Endothelial cell of umbilical vein (primary cell): ENCODE data around the gene SPATS2L. TPM values are rescaled to one million over a fixed set of nuclear protein-coding genes. Genes with fewer than 3 reads are reported as not detected.

ENCODE experiments used
- BruUV-seq: library from RNA; stranded (reverse); fragments of 400-500 nt; replicated peaks from 2 replicates; lab custom pipeline; 2021; lab: Mats Ljungman, UMichigan
- CTCF ChIA-PET: fragments of 300-600, 350-600 bp; sonication (Branson Sonifier 250); formaldehyde crosslinking; loops from one replicate; lab custom pipeline; 2021; ENCODE audit warnings: antibody characterized with exemption, inconsistent platforms; lab: Charles Lee
- POLR2A ChIA-PET: fragments of 300-600, 350-600 bp; sonication (Branson Sonifier 250); formaldehyde crosslinking; loops from one replicate; lab custom pipeline; 2021; ENCODE audit warnings: antibody characterized with exemption, inconsistent platforms; lab: Charles Lee
- DNase-seq: peaks from one replicate; pipeline ENCODE4 v3.0.0-alpha.2; 2011; ENCODE audit warnings: low read depth, low spot score
- FAIRE-seq: peaks from 2 replicates; lab custom pipeline; 2011; peaks lifted over from hg19 to GRCh38; lab: Jason Lieb, UNC
- H2AFZ ChIP-seq: 2 replicates; pipeline ENCODE4 v1.6.0; 2012; ENCODE audit warnings: low read depth, low read length, control low read depth, inconsistent platforms
- H3K27ac ChIP-seq: 2 replicates; pipeline ENCODE4 v1.5.1; 2011; ENCODE audit warnings: low read depth, mild to moderate bottlenecking, control low read depth, low read length, moderate library complexity; ENCODE audit not compliant: insufficient read depth
- H3K27me3 ChIP-seq, 2 experiments: 2 replicates each; pipeline versions ENCODE4 v1.6.0 to v1.6.1; 2011; ENCODE audit warnings: low read length in 2 of 2, mixed read lengths in 1 of 2; ENCODE audit not compliant: control insufficient read depth in 2 of 2, insufficient read depth in 2 of 2
- H3K36me3 ChIP-seq, 2 experiments: 2 replicates in 1 of 2; 3 replicates in 1 of 2; pipeline ENCODE4 v1.5.1; 2011; ENCODE audit warnings: low read length in 2 of 2, mild to moderate bottlenecking in 1 of 2, moderate library complexity in 1 of 2; ENCODE audit not compliant: control insufficient read depth in 2 of 2, insufficient read depth in 2 of 2; ENCODE audit errors: extremely low read depth in 1 of 2
- H3K4me1 ChIP-seq: 3 replicates; pipeline ENCODE4 v1.5.1; 2011; ENCODE audit warnings: mild to moderate bottlenecking, low read length; ENCODE audit not compliant: control insufficient read depth, insufficient read depth; ENCODE audit errors: extremely low read depth
- H3K4me2 ChIP-seq: 2 replicates; pipeline ENCODE4 v1.6.1; 2011; ENCODE audit warnings: low read length, control low read depth, mixed read lengths; ENCODE audit not compliant: insufficient read depth
- H3K4me3 ChIP-seq, 3 experiments: fragments of 200-600 bp in 1 of 3; sonication (generic), shearing (Covaris generic) in 1 of 3; replicated peaks in 1 of 3; 2 replicates each; pipeline ENCODE4 v1.5.1; 2011 to 2016; ENCODE audit warnings: control low read depth in 3 of 3, low read length in 3 of 3, mild to moderate bottlenecking in 2 of 3, inconsistent platforms in 1 of 3, low read depth in 1 of 3, moderate library complexity in 1 of 3; ENCODE audit not compliant: insufficient read depth in 1 of 3
- H3K79me2 ChIP-seq: 2 replicates; pipeline ENCODE4 v1.6.0; 2012; ENCODE audit warnings: low read length, inconsistent platforms; ENCODE audit not compliant: control insufficient read depth, insufficient read depth
- H3K9ac ChIP-seq: replicated peaks from 2 replicates; pipeline ENCODE3; 2011; ENCODE audit warnings: low read length, control low read depth; ENCODE audit not compliant: insufficient read depth; ENCODE audit errors: extremely low read depth
- H3K9me1 ChIP-seq: replicated peaks from 3 replicates; pipeline ENCODE4 v1.6.0; 2011; ENCODE audit warnings: mild to moderate bottlenecking, low read length; ENCODE audit not compliant: control insufficient read depth, insufficient read depth; ENCODE audit errors: extremely low read depth
- H3K9me3 ChIP-seq: replicated peaks from 2 replicates; pipeline ENCODE4 v1.5.1; 2012; ENCODE audit warnings: low read length, inconsistent platforms; ENCODE audit not compliant: control insufficient read depth, insufficient read depth
- H4K20me1 ChIP-seq: replicated peaks from 2 replicates; pipeline ENCODE3; 2011; ENCODE audit warnings: mild to moderate bottlenecking, low read length; ENCODE audit not compliant: control insufficient read depth, insufficient read depth; ENCODE audit errors: extremely low read depth
- EZH2 ChIP-seq: IDR thresholded peaks from 2 replicates; pipeline ENCODE4 v1.6.1; 2012; ENCODE audit warnings: borderline replicate concordance, low read depth, mild to moderate bottlenecking, moderate library complexity, low read length, inconsistent platforms; ENCODE audit not compliant: severe bottlenecking
- FOS ChIP-seq: IDR thresholded peaks from 2 replicates; pipeline ENCODE4 v1.6.1; 2011; ENCODE audit warnings: mild to moderate bottlenecking, low read length, moderate library complexity, borderline replicate concordance; ENCODE audit not compliant: insufficient read depth
- GATA2 ChIP-seq: IDR thresholded peaks from 2 replicates; pipeline ENCODE4 v1.7.0; 2011; ENCODE audit warnings: low read depth, mild to moderate bottlenecking, moderate library complexity, mixed read lengths, low read length; ENCODE audit not compliant: insufficient read length, insufficient read depth
- JUN ChIP-seq: IDR thresholded peaks from 2 replicates; pipeline ENCODE4 v1.6.1; 2011; ENCODE audit warnings: borderline replicate concordance, low read depth; ENCODE audit not compliant: insufficient read length, insufficient read depth
- MYC ChIP-seq: IDR thresholded peaks from one replicate; pipeline ENCODE4 v1.6.1; 2011; ENCODE audit warnings: mild to moderate bottlenecking, low read depth, low read length
- POLR2A ChIP-seq: IDR thresholded peaks from 2 replicates; pipeline ENCODE4 v1.6.1; 2012; ENCODE audit warnings: low read depth, mild to moderate bottlenecking, control low read depth, low read length
- POLR2AphosphoS5 ChIP-seq: IDR thresholded peaks from 2 replicates; pipeline ENCODE4 v1.6.1; 2012; ENCODE audit warnings: low read depth, mild to moderate bottlenecking, control low read depth, low read length, moderate library complexity; ENCODE audit not compliant: insufficient read depth
- dilution Hi-C: fragments of 300-500 bp; cut with MboI; formaldehyde crosslinking; loops from one replicate; pipeline ENCODE4 v1.15.0; 2019; ENCODE audit warnings: low sequenced_read_pairs; ENCODE audit not compliant: extremely low pct_ligation_motif_present
- intact Hi-C: fragments of 100-400 bp; cut with micrococcal nuclease; formaldehyde crosslinking; loops from one replicate; pipeline ENCODE4 v1.10.0; 2022
- polyA plus RNA-seq, 4 experiments: library from polyadenylated mRNA; depleted of rRNA in 3 of 4; stranded (reverse) in 3 of 4; unstranded in 1 of 4; fragments of >200 nt; gene quantifications; 2 replicates each; pipeline versions ENCODE4 v1.2.1 to v1.2.3, GENCODE V29; 2011 to 2012; ENCODE audit warnings: missing spikeins in 1 of 4
- total RNA-seq: library from RNA; stranded (reverse); gene quantifications from 2 replicates; pipeline ENCODE4 v1.2.3, GENCODE V29; 2021
- TF ChIP-seq, protein P1 (sequence below): IDR thresholded peaks from 2 replicates; pipeline ENCODE4 v1.6.1; 2011; ENCODE audit not compliant: insufficient read depth, insufficient read length
- TF ChIP-seq, protein P2 (sequence below), 2 donors: IDR thresholded peaks; 1 replicate in 1 of 2; 2 replicates in 1 of 2; pipeline ENCODE4 v1.5.1; 2011; ENCODE audit warnings: low read length in 2 of 2, mild to moderate bottlenecking in 2 of 2, moderate library complexity in 2 of 2, control low read depth in 1 of 2, inconsistent platforms in 1 of 2, low read depth in 1 of 2; ENCODE audit not compliant: insufficient read depth in 1 of 2; ENCODE audit errors: extremely low read depth in 1 of 2

The SPATS2L gene
- total and polyA plus RNA-seq, 2 donors (not counting 3 experiments of a cell fraction or from before 2014, with no cell fraction given), result 29.1 to 72.9 TPM

DNA sequence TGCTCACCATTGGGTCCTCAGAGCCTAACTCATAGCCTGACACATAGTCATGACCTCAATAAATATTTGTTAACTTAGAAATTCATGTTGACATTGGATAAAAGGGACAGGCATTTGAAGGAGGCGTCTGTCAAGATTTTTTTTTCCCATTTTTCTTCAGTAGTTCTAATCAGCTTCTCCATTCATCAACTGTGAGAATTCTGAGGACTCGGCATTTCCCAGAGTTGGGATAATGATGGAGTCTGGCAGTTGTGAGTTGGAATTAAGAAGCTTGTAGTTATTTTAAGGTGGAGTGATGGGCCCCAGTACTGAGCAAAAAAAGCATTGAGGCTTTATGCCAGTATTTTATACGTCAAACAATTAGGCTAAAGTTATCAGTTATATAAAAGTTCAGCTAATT is 4.6 kb downstream of the SPATS2L start:
- TF ChIP-seq, protein P1, sequence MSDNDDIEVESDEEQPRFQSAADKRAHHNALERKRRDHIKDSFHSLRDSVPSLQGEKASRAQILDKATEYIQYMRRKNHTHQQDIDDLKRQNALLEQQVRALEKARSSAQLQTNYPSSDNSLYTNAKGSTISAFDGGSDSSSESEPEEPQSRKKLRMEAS, result no peak
- TF ChIP-seq JUN, result no peak
- TF ChIP-seq POLR2A, result no peak
- no peak for TF ChIP-seq POLR2AphosphoS5
- TF ChIP-seq GATA2, result no peak
- TF ChIP-seq, protein P2, sequence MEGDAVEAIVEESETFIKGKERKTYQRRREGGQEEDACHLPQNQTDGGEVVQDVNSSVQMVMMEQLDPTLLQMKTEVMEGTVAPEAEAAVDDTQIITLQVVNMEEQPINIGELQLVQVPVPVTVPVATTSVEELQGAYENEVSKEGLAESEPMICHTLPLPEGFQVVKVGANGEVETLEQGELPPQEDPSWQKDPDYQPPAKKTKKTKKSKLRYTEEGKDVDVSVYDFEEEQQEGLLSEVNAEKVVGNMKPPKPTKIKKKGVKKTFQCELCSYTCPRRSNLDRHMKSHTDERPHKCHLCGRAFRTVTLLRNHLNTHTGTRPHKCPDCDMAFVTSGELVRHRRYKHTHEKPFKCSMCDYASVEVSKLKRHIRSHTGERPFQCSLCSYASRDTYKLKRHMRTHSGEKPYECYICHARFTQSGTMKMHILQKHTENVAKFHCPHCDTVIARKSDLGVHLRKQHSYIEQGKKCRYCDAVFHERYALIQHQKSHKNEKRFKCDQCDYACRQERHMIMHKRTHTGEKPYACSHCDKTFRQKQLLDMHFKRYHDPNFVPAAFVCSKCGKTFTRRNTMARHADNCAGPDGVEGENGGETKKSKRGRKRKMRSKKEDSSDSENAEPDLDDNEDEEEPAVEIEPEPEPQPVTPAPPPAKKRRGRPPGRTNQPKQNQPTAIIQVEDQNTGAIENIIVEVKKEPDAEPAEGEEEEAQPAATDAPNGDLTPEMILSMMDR (IDR thresholded peaks at IDR 0.05; ENCODE audit: extremely low read depth in 1 of 2, insufficient read depth in 1 of 2, low read depth in 1 of 2, low read length in 2 of 2), result no peak
- no peak for TF ChIP-seq EZH2
- no peak for TF ChIP-seq FOS
- no peak for TF ChIP-seq MYC
- no TSS peak for BruUV-seq
- intact Hi-C loops, result no loop called here
- Histone ChIP-seq H3K4me1 (peaks cover 8% of the 10 kb centered on the region), H3K9me3 (no peaks in the 10 kb centered on the region), H4K20me1 (peaks cover 10% of the 10 kb centered on the region), H2AFZ (no peak overlapping the region), H3K27ac (no peak overlapping the region), H3K79me2 (peaks cover 88% of the 10 kb centered on the region), H3K27me3 (no peaks in the 10 kb centered on the region), H3K9me1 (no peaks in the 10 kb centered on the region), H3K4me3 (no peak overlapping the region), H3K4me2 (no peak overlapping the region), H3K9ac (no peak overlapping the region), H3K36me3 (peaks cover 0 to 2% of the 10 kb centered on the region in 2 experiments)
- ChIA-PET POLR2A (no interaction called here), CTCF (no interaction called here)
- dilution Hi-C loops, result no loop called here
- no peak for FAIRE-seq
- DNase-seq, result no peak
